HG03064 (cell line): ENCODE measurements around the gene FYN.
"Not testable (repeated sequence)": the region's sequence is repeated elsewhere in the genome, so short reads cannot be mapped to it uniquely, and the experiment has no call there.

Source experiments
- ATAC-seq: cut with Tn5 transposase; IDR thresholded peaks from one replicate; pipeline ENCODE4 v1.9.1; 2021; ENCODE audit warnings: low read depth; ENCODE audit not compliant: unreplicated experiment

FYN gene

GRCh38 chr6:111689946-111690345 lies 183.3 kb downstream of the FYN start:
- ATAC-seq = no peak

GRCh38 chr6:111689419-111689818 lies 183.8 kb downstream of the FYN start:
- no peak for ATAC-seq

- no peak for ATAC-seq
Measured at GRCh38 chr6:111688331-111688730, 184.9 kb downstream of the FYN start.

- ATAC-seq = no peak
Measured at GRCh38 chr6:111687652-111688051, 185.6 kb downstream of the FYN start.

- no peak for ATAC-seq
Measured at GRCh38 chr6:111686932-111687266, 186.4 kb downstream of the FYN start.

GRCh38 chr6:111686249-111686931 lies 186.9 kb downstream of the FYN start:
- no peak for ATAC-seq

GRCh38 chr6:111685526-111685925 lies 187.7 kb downstream of the FYN start:
- no peak for ATAC-seq

- ATAC-seq = no peak
Measured at GRCh38 chr6:111685058-111685457, 188.2 kb downstream of the FYN start.

GRCh38 chr6:111683749-111684267 lies 189.4 kb downstream of the FYN start:
- no peak for ATAC-seq

GRCh38 chr6:111683157-111683556 lies 190.1 kb downstream of the FYN start:
- ATAC-seq = no peak

- no peak for ATAC-seq
Measured at GRCh38 chr6:111681860-111682259, 191.4 kb downstream of the FYN start.

GRCh38 chr6:111680811-111681609 lies 192.2 kb downstream of the FYN start:
- not testable (repeated sequence) for ATAC-seq

- ATAC-seq = no peak
Measured at GRCh38 chr6:111680015-111680712, 193.1 kb downstream of the FYN start.

GRCh38 chr6:111679126-111679858 lies 194.0 kb downstream of the FYN start:
- no peak for ATAC-seq

GRCh38 chr6:111677249-111677990 lies 195.8 kb downstream of the FYN start:
- ATAC-seq = no peak

GRCh38 chr6:111676383-111676782 lies 196.9 kb downstream of the FYN start:
- no peak for ATAC-seq

GRCh38 chr6:111674883-111675282 lies 198.4 kb downstream of the FYN start:
- no peak for ATAC-seq

- no peak for ATAC-seq
Measured at GRCh38 chr6:111674413-111674812, 198.8 kb downstream of the FYN start.

- no peak for ATAC-seq
Measured at GRCh38 chr6:111673937-111674336, 199.3 kb downstream of the FYN start.

- ATAC-seq = no peak
Measured at GRCh38 chr6:111673532-111673931, 199.7 kb downstream of the FYN start.
